Panc1 (cell line): Measurements from ENCODE around the gene SLCO2B1. TPM values are rescaled to one million over a fixed set of nuclear protein-coding genes. Genes with fewer than 3 reads are reported as not detected.

ENCODE experiments used
- ATAC-seq: fragments of 200-7000 bp; cut with Tn5 transposase; 2 replicates; pipeline ENCODE4 v1.9.1; 2020; ENCODE audit warnings: mild to moderate bottlenecking, moderate library complexity
- BruUV-seq: library from RNA; stranded (reverse); fragments of 400-500 nt; replicated peaks from 2 replicates; lab custom pipeline; 2021; lab: Mats Ljungman, UMichigan
- CTCF ChIA-PET: fragments of 300-600 bp; sonication (Branson Sonifier 250); formaldehyde crosslinking; loops from one replicate; lab custom pipeline; 2022; ENCODE audit warnings: antibody characterized with exemption; lab: Charles Lee
- POLR2A ChIA-PET: fragments of 300-600 bp; sonication (Branson Sonifier 250); formaldehyde crosslinking; loops from one replicate; lab custom pipeline; 2022; ENCODE audit warnings: antibody characterized with exemption; lab: Charles Lee
- DNase-seq: peaks from one replicate; pipeline ENCODE4 v3.0.0-alpha.2; 2010; ENCODE audit warnings: low read depth, low spot score
- H3K27ac ChIP-seq: 2 replicates; pipeline ENCODE4 v1.5.1; 2011; ENCODE audit warnings: mild to moderate bottlenecking, low read length, inconsistent platforms
- H3K27me3 ChIP-seq: fragments of 200-500 bp; sonication (Bioruptor generic); 2 replicates; pipeline ENCODE4 v1.6.0; 2014; ENCODE audit warnings: low read length, inconsistent platforms; ENCODE audit not compliant: control insufficient read depth, insufficient read depth
- H3K36me3 ChIP-seq: fragments of 200-500 bp; sonication (Bioruptor generic); 2 replicates; pipeline ENCODE4 v1.5.1; 2014; ENCODE audit warnings: inconsistent platforms, mild to moderate bottlenecking, low read length, moderate library complexity; ENCODE audit not compliant: control insufficient read depth, insufficient read depth
- H3K4me1 ChIP-seq: 2 replicates; pipeline ENCODE4 v1.5.1; 2011; ENCODE audit warnings: inconsistent platforms, mild to moderate bottlenecking, low read length, moderate library complexity; ENCODE audit not compliant: control insufficient read depth, insufficient read depth
- H3K4me3 ChIP-seq, 2 experiments: 2 replicates each; pipeline ENCODE4 v1.5.1; 2011 to 2012; ENCODE audit warnings: low read depth in 2 of 2, low read length in 2 of 2, mild to moderate bottlenecking in 2 of 2, inconsistent platforms in 1 of 2, moderate library complexity in 1 of 2
- H3K9me3 ChIP-seq: fragments of 200-500 bp; sonication (Bioruptor generic); 2 replicates; pipeline ENCODE4 v1.5.1; 2014; ENCODE audit warnings: low read depth, mild to moderate bottlenecking, inconsistent platforms, low read length, moderate library complexity; ENCODE audit not compliant: control insufficient read depth, insufficient read depth
- POLR2AphosphoS5 ChIP-seq: IDR thresholded peaks from 2 replicates; pipeline ENCODE4 v1.6.1; 2012; ENCODE audit warnings: mild to moderate bottlenecking, low read depth, low read length, moderate library complexity
- SIN3A ChIP-seq: IDR thresholded peaks from 2 replicates; pipeline ENCODE4 v1.6.1; 2012; ENCODE audit warnings: low read depth, mild to moderate bottlenecking, low read length, moderate library complexity, borderline replicate concordance; ENCODE audit not compliant: insufficient read depth
- TCF7L2 ChIP-seq: IDR thresholded peaks from 2 replicates; pipeline ENCODE4 v1.6.1; 2011; ENCODE audit warnings: mild to moderate bottlenecking, low read depth, low read length, inconsistent platforms
- in situ Hi-C: cut with HindIII; loops from 2 replicates; pipeline ENCODE4 v1.10.0; 2016; ENCODE audit warnings: low sequenced_read_pairs, low pct_unique_long_range_greater_than_20kb
- intact Hi-C: fragments of 100-400 bp; cut with micrococcal nuclease; formaldehyde crosslinking; loops from one replicate; pipeline ENCODE4 v1.10.0; 2022; ENCODE audit not compliant: unreplicated experiment
- total RNA-seq: library from RNA; stranded (reverse); gene quantifications from one replicate; pipeline ENCODE4 v1.2.1, GENCODE V29; 2021; ENCODE audit not compliant: unreplicated experiment
- TF ChIP-seq, protein P1 (sequence below): fragments of 450-650 bp; IDR thresholded peaks from 2 replicates; pipeline ENCODE4 v1.5.1; 2017; ENCODE audit warnings: mild to moderate bottlenecking
- TF ChIP-seq, protein P2 (sequence below), 2 experiments: IDR thresholded peaks; 2 replicates each; pipeline ENCODE4 v1.6.1; 2011 to 2012; ENCODE audit warnings: low read depth in 2 of 2, control low read depth in 1 of 2, low read length in 1 of 2, mild to moderate bottlenecking in 1 of 2, moderate library complexity in 1 of 2; ENCODE audit not compliant: insufficient read depth in 1 of 2

The SLCO2B1 gene
- total RNA-seq, 1 experiment from 2014 or later: 0.77 TPM

DNA sequence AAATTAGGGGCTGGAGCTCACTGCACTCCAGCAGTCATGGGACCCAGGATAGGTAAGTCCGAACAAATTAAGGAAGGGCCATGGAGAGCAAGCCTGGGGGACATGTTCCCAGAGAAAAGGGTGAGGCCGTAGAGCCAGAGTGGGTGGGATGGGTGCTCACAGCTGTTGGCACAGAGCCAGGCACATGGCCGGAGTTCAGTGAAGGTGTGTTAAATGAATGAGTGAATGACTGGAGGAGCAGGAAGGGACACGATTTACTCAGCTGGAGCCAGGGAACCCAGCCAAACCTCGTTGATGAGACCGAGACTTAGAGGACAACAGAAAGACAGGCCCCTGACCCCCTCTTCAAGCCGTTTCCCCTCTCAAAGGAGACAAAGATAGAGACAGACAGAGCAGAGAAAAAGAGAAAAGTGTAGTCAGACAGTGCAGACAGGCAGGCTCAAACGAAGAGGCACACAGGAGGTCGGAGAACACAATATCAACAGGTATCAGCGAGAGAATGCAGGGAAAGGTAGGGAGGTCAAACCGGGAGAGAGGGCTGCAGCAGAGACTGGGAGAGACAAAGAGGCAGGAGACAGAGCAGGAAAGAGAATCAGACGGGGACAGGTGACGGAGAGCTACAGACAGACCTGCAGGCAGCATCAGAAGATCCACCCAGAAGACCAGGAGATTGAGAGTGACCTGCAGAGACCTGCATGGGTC lies 590 bp downstream of the SLCO2B1 start:
- ATAC-seq (no peak), DNase-seq (no peak)
- no peak overlapping the region for H3K27ac ChIP-seq
- H3K27me3 ChIP-seq: peaks cover 2% of the 10 kb centered on the region; the same call in 1 of the 2 replicates
- intact Hi-C loops: no loop called here
- H3K36me3 ChIP-seq: no peaks in the 10 kb centered on the region
- H3K4me1 ChIP-seq: no peaks in the 10 kb centered on the region
- H3K4me3 ChIP-seq: no peak overlapping the region
- no TSS peak for BruUV-seq
- no peaks in the 10 kb centered on the region for H3K9me3 ChIP-seq
- TF ChIP-seq, protein P1, sequence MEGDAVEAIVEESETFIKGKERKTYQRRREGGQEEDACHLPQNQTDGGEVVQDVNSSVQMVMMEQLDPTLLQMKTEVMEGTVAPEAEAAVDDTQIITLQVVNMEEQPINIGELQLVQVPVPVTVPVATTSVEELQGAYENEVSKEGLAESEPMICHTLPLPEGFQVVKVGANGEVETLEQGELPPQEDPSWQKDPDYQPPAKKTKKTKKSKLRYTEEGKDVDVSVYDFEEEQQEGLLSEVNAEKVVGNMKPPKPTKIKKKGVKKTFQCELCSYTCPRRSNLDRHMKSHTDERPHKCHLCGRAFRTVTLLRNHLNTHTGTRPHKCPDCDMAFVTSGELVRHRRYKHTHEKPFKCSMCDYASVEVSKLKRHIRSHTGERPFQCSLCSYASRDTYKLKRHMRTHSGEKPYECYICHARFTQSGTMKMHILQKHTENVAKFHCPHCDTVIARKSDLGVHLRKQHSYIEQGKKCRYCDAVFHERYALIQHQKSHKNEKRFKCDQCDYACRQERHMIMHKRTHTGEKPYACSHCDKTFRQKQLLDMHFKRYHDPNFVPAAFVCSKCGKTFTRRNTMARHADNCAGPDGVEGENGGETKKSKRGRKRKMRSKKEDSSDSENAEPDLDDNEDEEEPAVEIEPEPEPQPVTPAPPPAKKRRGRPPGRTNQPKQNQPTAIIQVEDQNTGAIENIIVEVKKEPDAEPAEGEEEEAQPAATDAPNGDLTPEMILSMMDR: no peak
- TF ChIP-seq TCF7L2: no peak
- in situ Hi-C loops: no loop called here
- ChIA-PET CTCF (interaction anchor here (1.3 kb wide), 1 partner anchor 11 kb away, joined by 9 read pairs; no protein-coding TSS in a partner anchor), POLR2A (no interaction called here)

DNA sequence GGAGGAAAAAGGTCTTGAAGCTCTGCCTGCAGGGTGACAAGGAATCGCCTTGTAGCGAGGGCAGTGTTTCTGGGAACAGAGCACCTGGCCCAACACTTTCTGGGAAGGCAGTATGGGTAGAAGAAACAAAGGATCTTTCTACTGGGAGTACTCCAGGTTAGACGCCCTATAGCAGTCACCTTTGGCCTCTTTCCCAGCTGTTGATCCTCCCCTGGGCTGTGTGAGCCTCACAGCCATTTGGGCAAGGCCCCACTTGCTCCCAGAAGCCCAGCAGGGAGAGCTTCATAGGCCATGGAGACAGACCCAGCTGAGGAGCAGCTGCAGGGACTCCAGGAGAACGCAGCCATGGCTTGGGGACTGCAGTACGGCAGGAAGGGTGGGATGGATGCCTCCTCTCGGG lies 1.2 kb downstream of the SLCO2B1 start:
- BruUV-seq: no TSS peak
- no peak overlapping the region for H3K27ac ChIP-seq
- no peaks in the 10 kb centered on the region for H3K4me1 ChIP-seq
- in situ Hi-C loops (no loop called here), intact Hi-C loops (no loop called here)
- CTCF ChIA-PET: no interaction called here
- H3K36me3 ChIP-seq: no peaks in the 10 kb centered on the region
- no peak for ATAC-seq
- no peak for DNase-seq
- TF ChIP-seq, protein P2, sequence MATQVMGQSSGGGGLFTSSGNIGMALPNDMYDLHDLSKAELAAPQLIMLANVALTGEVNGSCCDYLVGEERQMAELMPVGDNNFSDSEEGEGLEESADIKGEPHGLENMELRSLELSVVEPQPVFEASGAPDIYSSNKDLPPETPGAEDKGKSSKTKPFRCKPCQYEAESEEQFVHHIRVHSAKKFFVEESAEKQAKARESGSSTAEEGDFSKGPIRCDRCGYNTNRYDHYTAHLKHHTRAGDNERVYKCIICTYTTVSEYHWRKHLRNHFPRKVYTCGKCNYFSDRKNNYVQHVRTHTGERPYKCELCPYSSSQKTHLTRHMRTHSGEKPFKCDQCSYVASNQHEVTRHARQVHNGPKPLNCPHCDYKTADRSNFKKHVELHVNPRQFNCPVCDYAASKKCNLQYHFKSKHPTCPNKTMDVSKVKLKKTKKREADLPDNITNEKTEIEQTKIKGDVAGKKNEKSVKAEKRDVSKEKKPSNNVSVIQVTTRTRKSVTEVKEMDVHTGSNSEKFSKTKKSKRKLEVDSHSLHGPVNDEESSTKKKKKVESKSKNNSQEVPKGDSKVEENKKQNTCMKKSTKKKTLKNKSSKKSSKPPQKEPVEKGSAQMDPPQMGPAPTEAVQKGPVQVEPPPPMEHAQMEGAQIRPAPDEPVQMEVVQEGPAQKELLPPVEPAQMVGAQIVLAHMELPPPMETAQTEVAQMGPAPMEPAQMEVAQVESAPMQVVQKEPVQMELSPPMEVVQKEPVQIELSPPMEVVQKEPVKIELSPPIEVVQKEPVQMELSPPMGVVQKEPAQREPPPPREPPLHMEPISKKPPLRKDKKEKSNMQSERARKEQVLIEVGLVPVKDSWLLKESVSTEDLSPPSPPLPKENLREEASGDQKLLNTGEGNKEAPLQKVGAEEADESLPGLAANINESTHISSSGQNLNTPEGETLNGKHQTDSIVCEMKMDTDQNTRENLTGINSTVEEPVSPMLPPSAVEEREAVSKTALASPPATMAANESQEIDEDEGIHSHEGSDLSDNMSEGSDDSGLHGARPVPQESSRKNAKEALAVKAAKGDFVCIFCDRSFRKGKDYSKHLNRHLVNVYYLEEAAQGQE (IDR thresholded peaks at IDR 0.05; ENCODE audit: insufficient read depth in 1 of 2, low read depth in 2 of 2, low read length in 1 of 2): no peak
- TF ChIP-seq SIN3A: no peak
- no peak for TF ChIP-seq TCF7L2
- TF ChIP-seq, protein P1: no peak
- TF ChIP-seq POLR2AphosphoS5: no peak
- H3K4me3 ChIP-seq: no peak overlapping the region
- H3K27me3 ChIP-seq: peaks cover 2% of the 10 kb centered on the region; the same call in 1 of the 2 replicates
- POLR2A ChIA-PET: no interaction called here
- H3K9me3 ChIP-seq: no peaks in the 10 kb centered on the region
